Activated CD4-positive, alpha-beta T cell treated with anti-CD3 and anti-CD28 coated beads, Interleukin-2, amount 50 U/mL, for 1 hour (primary cell): Measurements from ENCODE around the gene WDR38.
"Not testable (repeated sequence)": the region's sequence is repeated elsewhere in the genome, so short reads cannot be mapped to it uniquely, and the experiment has no call there.

Experiments
- DNase-seq: peaks from one replicate; pipeline ENCODE4 v3.0.0-alpha.2; 2020

The WDR38 gene

DNA sequence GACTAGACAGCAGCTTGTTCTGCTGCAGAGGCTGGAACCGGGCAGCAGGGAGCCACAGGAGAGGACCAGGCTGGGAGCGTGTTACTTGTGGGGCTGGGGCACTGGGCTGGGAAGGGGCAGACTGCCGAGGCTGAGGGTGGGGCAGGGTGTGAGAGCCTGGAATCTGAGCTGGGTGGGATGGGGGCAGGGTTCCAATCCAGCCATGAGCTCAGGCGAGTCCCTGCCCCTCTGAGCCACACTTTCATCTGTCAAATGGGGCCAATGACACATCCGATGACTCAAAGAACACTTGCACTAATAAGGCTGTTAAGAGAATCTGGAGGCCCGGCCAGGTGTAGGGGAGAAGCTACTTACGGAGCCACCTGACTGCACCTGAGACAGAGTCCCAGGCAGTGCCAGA lies 18.7 kb upstream of the WDR38 start:
- DNase-seq, result no peak

DNA sequence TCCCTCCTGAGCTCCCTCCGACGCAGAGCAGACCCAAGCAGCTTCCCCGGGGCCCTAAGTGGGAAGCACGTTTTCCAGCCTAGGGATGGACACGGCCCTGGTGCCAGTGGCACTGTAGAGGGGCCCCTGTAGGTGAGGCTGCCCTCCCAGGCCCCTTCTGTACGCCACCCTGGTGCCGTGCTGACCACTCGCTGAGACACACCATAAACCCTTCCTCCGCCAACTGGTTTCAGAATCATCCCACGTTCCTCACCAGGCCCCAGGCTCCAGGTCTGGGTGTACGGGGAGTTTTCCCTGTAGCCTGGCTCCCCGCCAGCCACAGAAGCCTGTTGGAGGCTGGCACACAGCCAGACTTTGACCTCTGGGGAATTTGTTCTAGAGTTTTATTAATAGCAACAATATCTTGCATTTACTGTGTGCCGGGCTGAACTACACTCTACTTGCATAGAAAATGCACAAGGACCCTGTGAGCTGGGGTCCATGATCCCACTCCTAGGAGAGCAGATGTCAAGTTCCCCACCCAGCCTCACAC lies 18.2 kb upstream of the WDR38 start:
- DNase-seq, result no peak

DNA sequence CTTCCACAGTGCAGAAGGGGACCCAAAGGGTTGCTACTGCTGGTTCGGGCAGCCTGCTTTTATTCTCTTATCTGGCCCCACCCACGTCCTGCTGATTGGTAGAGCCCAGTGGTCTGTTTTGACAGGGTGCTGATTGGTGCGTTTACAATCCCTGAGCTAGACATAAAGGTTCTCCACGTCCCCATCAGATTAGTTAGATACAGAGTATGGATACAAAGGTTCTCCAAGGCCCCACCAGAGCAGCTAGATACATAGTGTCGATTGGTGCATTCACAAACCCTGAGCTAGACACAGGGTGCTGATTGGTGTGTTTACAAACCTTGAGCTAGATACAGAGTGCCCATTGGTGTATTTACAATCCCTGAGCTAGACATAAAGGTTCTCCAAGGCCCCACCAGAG lies 15.1 kb upstream of the WDR38 start:
- not testable (repeated sequence) for DNase-seq

DNA sequence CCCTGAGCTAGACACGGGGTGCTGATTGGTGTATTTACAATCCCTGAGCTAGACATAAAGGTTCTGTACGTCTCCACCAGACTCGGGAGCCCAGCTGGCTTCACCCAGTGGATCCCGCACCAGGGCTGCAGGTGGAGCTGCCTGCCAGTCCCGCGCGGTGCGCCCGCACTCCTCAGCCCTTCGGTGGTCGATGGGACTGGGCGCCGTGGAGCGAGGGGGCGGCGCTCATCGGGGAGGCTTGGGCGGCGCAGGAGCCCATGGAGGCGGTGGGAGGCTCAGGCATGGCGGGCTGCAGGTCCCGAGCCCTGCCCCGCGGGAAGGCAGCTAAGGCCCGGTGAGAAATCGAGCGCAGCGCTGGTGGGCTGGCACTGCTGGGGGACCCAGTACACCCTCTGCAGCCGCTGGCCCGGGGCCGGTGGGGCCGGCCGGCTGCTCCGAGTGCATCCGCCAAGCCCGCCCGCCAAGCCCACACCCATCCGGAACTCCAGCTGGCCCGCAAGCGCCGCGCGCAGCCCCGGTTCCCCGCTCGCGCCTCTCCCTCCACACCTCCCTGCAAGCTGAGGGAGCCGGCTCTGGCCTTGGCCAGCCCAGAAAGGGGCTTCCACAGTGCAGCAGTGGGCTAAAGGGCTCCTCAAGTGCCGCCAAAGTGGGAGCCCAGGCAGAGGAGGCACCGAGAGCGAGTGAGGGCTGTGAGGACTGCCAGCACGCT lies 14.5 kb upstream of the WDR38 start:
- DNase-seq, result not testable (repeated sequence)

DNA sequence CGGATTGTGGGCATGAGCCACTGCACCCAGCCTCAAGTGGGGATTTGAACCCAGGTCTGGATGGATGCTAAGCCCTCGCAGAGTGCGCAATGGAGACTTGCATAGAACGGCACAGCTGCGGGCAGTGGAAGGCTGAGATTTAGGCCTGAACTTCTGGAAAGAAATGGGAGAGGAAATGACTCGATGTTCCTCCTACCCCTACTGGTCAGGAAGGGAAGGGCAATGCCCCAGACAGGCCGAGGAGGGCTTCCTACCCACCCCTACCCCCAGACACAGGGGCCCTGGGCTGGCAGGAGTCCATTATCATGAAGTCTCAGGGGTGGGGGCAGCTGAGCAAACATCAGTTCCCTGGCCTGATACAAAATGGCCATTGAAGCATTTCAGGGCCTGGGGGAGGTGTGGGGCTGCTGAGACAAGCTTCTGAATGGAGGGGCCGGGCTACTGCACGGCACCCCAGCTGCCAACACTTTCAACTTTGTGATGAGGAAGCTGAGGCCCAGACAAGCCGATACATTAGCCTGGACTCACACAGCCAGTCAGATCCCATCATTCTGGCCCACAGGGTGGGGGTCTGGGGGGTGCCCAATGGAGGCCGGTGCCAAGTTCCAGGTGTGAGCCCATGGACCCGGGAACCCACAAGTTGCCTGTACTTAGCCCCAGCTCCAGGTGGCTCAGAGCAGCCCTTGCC lies 13.5 kb upstream of the WDR38 start:
- no peak for DNase-seq

DNA sequence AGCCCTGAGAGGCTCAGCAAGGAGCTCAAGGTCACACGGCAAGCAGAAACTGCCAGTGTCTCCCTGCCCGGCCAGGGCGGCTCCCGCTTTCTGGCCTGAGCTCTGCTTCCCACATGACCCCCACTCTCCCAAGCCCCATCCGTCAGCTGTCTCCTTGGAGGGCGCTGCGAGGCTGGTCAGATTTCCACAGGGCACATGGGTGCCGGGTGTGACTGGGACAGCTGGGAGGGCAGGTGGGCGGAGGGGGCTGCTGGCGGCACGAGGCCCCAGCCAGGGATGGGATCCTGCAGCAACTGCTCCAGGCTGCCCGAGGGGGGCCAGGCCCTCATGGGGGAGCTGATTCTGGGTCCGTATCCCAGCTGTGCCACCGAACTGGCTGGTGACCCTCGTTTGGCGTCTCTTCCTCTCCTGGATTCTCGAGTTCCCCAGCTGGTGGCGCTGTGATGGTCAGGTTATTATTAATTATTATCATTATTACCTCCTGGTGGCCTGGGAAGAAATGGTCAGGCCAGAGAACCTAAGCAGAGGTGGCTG lies 12.9 kb upstream of the WDR38 start:
- no peak for DNase-seq

DNA sequence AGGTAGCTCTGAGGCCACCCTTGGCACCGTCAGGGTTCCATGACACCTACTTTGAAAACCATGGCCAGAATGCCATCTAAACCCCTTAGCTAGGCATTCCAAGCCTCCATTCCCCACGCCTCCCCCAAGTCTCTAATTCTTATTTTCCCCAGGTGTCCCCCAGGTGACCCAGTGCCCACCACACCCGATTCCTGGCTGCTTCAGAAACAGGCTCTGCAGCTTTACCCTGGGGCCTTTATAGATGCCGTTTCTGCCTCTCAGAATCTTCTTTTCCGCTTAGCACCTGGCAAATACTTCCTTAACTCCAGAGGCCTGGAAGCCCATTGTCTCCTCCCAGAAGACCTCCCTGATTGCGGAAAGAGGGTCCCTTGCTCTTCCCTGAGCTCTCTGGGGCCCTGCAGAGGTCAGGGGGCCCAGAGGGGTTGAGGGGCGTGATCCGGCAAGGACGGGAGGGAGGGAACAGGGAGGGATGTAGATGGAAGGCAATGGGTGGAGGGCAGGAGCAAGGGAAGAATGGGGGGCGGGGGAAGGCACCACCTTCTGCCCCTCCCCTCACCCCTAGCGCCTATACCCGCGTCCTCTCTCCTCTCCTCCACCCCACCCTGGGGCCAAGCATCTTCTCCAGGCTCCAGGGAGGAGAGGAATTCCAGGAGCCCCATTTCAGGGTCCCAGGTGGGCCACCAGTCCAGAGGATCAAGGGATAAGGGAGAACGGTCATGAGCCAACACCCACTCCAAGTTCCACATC lies 12.0 kb upstream of the WDR38 start:
- DNase-seq, result no peak

DNA sequence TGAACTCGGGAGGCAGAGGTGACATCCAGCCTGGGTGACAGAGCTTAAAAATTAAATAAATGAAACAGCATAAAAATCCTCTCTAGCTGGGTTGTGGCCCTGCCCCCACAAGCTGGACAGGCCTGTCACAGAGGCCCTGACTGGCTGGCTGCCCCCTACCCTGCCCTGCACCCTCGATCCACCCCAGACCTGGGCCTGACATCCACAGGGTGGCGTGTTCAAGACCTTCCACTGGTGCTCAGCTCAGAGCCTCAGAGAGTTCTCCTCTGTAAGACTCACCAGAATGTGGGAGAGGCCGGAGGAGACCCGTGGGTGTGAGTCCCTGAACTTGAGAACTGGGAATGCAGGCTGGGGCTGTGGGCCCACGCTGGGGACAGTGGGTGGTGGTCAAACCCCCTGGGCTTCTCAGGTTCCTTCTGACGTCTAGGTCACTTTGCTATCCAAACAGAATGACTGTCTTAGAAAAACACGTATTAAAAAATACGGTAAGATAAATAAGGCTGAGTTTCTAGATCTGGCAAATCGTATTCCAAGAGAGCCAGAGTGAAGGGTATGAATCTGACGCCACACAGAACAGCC lies 9.7 kb upstream of the WDR38 start:
- DNase-seq, result no peak

DNA sequence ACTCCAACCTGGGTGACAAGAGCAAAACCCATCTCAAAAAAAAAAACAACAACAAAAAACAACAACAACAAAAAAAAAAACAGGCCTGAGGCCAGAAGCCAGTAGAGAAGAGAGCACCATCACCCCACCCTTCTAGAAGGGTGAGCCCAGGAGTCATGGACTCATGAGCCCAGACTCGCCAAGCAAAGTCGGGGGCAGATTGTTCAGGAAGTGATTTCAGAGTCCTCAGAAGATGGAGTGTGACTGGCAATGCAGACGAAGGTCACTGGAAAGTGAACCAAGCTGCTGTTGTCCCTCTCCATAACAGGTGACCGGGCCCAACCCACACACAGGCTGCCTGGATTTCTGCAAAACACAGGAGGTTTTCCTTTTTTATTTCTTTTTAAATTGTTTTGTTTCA lies 9.0 kb upstream of the WDR38 start:
- no peak for DNase-seq

DNA sequence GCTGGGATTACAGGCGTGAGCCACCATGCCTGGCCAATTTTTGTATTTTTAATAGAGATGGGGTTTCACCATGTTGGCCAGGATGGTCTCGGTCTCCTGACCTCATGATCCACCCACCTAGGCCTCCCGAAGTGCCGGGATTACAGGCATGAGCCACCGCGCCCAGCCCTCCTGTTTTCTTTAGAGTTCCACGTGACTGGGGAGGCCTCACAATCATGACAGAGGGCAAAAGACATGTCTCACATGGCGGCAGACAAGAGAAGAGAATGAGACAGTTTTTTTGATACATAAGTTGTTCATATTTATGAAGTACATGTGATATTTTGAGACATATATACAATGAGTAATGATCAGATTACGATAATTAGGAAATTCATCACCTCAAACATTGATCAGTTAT lies 6.8 kb upstream of the WDR38 start:
- not testable (repeated sequence) for DNase-seq

DNA sequence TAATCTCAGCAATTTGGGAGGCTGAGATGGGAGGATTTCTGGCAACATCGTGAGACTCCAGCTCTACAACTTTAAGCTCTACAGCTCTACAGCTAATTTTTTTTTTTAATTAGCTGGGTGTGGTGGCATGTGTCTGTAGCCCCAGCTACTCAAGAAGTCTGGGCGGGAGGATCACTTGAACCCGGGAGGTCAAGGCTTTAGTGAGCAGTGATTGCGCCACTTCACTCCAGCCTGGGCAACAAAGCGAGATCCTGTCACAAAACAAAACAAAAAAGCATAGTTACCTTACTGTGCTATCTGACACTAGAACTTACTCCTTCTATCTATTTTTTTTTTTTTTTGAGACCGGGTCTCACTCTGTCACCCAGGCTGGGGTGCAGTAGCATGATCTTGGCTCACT lies 6.3 kb upstream of the WDR38 start:
- no peak for DNase-seq

DNA sequence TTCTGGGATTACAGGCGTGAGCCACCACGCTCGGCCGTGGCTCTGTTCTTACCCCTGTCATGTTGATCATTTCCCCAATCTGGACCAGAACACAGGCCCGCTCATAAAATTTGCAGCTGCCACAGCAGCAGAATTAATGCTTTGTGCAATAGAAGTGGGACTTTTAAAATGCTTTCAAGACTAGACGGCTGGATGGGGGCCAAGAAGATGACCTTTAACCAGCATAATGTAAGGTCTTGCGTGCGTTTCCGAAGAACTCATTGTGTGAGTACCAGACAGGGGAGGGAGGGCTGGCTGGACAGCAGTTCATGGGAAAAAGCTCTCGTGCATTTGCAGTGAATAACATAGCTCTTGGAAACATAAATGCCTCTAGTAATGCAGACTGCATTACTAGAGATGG lies 3.5 kb upstream of the WDR38 start:
- DNase-seq, result no peak

DNA sequence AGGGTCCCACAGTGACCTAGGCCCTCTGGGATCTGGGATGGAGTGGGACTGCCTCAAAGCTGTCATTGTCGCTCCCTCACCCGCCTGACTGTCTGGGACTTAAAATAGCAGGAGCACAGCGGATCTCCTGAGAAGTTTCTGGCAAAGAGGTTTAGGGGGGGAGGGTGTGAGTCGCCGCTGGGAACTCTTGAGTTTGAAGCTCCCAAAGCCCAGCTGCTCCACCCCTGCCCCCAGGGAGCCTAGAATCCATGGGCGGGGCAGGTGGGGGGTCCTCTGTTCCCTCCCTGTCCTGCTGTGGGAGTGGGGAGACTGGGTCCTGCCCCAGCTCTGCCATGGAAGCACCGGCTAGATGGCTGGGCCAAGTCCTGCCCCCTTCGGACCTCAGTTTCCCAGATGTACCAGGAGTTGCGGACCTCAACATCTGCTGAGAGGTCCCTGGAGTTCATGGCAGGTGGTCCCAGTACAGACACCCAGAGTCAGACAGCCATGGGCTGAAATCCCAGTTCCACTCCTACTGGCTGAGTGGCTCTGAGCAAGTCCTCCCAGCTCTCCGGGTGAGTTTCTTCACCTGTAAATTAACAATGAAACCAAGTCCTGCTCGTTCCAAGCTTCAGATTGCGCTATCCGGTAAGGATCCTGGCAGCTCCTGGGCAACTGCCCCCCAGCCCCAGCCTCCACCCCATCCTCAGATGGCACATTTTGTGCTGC lies 985 bp upstream of the WDR38 start:
- DNase-seq, result no peak

DNA sequence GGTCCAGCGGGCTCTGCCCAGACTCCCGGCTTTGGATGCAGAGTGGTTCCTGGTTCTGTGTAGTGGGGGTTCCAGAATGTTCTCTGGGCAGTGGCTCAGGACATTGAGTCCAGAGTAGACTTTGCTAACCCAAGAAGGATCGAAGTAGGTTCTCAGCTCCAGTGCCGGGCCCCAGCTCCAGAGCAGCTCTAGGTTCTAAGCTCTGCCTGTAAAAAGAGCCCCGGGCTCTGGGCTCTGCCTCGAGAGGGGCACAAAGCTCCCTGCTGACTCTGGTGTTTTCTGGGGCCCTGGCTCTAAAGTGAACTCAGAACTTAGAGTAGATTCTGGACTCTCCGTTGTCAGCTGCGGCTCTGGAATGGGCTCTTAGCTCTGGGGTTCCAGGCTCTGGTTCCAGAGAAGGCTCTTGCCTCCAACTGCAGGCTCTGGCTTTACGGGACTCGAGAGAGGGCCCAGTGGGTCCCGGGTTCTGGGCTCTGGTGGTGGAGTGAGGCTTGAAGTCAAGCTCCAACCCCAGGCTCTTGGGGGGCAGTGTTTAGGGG lies 414 bp downstream of the WDR38 start:
- no peak for DNase-seq

DNA sequence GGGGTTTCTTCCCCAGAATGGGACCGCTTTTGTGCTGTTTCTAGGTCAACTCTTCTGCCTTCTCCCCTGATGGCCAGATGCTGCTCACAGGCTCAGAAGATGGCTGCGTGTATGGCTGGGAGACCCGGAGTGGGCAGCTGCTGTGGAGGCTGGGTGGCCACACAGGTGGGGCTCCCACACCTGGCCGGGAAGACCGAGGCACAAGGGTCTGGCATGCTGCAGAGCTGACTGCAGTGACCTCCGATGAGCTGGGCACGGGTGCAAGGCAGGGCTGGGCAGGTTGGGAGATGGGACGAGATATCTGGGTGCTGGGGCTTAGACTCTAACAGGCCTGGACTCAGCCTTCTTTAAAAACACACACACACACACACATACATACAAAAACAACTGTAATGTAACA lies 901 bp downstream of the WDR38 start:
- no peak for DNase-seq

DNA sequence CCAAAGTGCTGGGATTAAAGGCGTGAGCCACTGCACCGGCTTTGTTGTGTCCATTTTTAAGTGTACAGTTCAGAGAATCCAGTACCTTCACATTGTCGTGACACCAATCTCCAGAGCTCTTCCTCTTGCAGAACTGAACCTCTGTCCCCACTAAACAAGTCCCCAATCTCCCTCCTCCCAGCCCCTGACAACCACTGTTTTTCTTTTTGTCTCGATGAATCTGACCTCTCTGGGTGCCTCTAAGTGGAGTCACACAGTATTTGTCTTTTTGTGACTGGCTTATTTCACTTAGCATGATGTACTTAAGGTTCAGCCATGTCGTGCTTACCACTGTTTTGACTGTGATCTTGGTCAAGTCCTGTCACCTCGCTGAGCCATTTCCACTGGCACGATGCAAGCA lies 1.6 kb downstream of the WDR38 start:
- DNase-seq, result no peak

DNA sequence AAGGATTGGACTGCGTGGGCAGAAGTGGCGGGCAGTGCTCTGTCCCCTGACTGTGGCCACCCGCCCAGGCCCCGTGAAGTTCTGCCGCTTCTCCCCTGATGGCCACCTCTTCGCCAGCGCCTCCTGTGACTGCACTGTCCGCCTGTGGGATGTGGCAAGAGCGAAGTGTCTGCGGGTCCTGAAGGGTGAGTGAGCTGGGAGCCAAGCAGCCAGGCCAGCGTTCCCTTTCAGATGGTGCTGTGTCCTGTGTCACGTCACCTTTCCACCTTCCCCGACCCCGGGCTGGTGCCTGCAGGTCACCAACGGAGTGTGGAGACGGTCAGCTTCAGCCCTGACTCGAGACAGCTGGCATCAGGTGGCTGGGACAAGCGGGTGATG lies 2.3 kb downstream of the WDR38 start:
- DNase-seq, result no peak

DNA sequence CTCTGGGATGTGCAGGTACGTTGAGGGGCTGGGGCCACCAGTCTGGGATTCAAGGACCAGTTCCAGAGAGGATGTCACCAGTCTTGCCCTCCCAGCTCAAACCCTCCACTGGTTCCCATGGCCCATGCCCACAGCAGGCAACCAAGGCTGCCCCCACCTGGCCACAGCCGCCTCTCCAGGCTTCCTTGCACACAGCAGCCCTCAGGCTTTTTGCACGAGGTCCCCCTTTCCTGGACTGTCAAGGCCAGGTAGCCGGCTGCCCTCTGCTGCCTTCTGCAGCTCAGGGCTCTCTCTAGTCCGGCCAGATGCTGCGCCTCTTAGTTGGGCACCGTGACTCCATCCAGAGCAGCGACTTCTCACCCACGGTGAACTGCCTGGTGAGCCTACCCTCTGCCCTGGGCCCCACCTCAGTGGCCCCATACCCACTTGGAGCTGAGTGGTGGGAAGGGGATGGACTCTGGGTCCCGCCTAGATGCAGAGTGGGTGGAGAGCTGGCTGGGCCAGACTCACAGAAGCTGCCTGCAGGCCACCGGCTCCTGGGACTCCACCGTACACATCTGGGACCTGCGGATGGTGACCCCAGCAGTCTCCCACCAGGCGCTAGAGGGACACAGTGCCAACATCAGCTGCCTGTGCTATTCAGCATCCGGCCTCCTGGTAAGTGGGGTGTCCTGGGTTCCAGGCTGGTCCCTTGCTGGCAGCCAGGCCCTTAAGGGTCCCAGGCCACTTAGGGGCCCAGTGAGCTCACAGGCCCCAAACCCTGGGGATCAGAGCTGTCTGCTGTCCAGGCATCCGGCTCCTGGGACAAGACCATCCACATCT lies 2.9 kb downstream of the WDR38 start:
- DNase-seq, result no peak

DNA sequence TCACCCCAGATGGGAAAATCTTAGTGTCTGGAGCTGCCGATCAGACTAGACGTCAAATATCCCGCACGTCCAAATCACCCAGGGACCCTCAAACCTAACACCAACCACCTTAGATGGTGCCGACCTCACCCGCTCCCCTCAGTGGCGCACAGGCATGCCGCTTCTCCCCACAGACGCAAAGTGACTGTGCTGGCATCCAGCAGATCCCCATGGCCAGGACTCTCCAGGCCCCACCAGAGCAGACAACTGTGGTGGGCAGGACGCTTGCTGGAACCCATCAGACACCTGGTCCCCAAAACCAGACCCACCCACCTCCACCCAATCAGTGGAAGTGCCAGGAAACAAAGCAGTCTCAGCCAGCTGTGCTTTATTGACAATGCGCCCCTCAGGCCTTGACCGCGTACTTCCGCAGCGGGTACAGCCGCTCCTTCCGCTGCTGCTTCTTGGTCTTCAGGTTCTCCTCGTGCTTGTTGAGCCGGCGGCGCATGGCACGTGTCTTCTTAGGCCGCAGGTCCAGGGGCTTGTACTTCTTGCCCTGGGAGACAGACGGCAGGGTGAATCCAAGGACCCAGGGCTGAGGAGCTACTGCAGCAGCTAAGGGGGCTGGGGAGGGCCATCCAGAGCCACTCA lies 4.4 kb downstream of the WDR38 start:
- no peak for DNase-seq

DNA sequence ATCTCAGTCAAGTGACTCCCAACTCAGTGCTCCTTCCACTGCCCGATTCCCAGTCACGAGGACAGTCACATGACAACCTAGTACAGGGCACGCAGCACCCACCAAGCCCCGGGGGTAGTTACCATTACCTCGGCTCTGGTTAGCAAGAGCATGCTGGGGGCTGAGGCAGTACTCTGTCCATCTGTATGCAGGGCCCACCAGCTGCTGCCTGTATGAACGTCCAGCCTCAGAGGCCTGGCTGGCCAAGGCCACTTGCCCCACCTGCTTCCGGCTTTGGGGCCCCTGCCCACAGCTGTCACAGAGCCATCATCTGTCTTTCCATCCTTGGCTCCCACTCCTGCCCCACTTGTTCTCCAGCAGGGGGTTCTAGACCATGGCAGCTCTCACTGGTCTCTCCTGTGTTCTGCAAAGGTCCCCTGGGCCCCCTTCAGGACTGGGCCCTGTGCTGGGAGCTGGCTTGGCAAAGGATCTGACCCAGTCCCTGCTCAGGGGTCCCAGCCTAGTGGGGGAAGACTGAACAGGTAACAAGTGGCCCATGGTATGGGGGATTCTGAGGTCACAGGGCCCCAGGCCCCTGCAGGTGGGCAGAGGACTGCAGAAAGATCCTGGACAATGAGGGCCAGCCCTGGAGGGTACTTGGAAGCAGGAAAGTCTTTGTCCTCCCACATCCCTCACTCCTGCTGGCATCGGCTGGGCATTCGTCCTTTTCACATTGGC lies 5.2 kb downstream of the WDR38 start:
- no peak for DNase-seq
